ENCODE data around the gene ZCCHC24.

GRCh38 chr10:79404231-79404609 lies 41.2 kb downstream of the ZCCHC24 start:
- TF ChIP-seq CTCF (IDR thresholded peaks at IDR 0.05) (no peak), POLR2A (IDR thresholded peaks at IDR 0.05) (no peak)

Data from Peyer's patch (tissue), 4 donors.